ENCODE results near the gene GPRC6A. TPM values are rescaled to one million over a fixed set of nuclear protein-coding genes. Genes with fewer than 3 reads are reported as not detected.
"Not testable (repeated sequence)": the region's sequence is repeated elsewhere in the genome, so short reads cannot be mapped to it uniquely, and the experiment has no call there.

Gene GPRC6A
- total RNA-seq, 1 donor from 2014 or later = not detected

- H3K4me3 ChIP-seq (ENCODE audit: low read depth, low read length) = no peak overlapping the region
- no peak for DNase-seq (ENCODE audit: low read depth)
- TF ChIP-seq, protein P1, sequence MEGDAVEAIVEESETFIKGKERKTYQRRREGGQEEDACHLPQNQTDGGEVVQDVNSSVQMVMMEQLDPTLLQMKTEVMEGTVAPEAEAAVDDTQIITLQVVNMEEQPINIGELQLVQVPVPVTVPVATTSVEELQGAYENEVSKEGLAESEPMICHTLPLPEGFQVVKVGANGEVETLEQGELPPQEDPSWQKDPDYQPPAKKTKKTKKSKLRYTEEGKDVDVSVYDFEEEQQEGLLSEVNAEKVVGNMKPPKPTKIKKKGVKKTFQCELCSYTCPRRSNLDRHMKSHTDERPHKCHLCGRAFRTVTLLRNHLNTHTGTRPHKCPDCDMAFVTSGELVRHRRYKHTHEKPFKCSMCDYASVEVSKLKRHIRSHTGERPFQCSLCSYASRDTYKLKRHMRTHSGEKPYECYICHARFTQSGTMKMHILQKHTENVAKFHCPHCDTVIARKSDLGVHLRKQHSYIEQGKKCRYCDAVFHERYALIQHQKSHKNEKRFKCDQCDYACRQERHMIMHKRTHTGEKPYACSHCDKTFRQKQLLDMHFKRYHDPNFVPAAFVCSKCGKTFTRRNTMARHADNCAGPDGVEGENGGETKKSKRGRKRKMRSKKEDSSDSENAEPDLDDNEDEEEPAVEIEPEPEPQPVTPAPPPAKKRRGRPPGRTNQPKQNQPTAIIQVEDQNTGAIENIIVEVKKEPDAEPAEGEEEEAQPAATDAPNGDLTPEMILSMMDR (conservative IDR thresholded peaks at IDR 0.05; ENCODE audit: low read depth, low read length) = no peak
These were observed 37.5 kb upstream of the GPRC6A start for GRCh38 chr6:116866281-116866871.

DNA sequence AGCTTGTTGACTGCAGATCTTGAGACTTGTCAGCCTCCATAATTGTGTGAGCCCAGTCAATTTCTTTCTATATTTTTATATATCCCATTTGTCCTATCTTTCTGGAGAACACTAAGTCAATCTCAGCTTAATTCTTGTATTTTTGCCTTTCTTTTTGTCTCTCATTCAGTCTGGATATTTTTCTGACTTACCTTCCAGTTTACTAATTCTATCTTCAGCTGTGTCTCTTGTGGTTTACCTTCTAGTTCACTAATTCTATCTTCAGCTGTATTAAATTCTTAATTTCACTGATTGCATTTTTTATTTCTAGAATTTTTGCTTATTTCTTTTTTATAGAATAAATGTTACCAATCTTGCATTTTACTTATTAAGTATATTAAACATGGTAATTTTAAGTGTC, 30.4 kb upstream of the GPRC6A start:
- H3K4me3 ChIP-seq (ENCODE audit: low read depth, low read length) = no peak overlapping the region
- no peak for DNase-seq (ENCODE audit: low read depth)
- TF ChIP-seq, protein P1 (conservative IDR thresholded peaks at IDR 0.05; ENCODE audit: low read depth, low read length) = no peak

- TF ChIP-seq, protein P1 (conservative IDR thresholded peaks at IDR 0.05; ENCODE audit: low read depth, low read length) = no peak
- DNase-seq (ENCODE audit: low read depth) = no peak
- H3K4me3 ChIP-seq (ENCODE audit: low read depth, low read length) = no peak overlapping the region
These were observed 29.2 kb upstream of the GPRC6A start for GRCh38 chr6:116858060-116858459.

DNA sequence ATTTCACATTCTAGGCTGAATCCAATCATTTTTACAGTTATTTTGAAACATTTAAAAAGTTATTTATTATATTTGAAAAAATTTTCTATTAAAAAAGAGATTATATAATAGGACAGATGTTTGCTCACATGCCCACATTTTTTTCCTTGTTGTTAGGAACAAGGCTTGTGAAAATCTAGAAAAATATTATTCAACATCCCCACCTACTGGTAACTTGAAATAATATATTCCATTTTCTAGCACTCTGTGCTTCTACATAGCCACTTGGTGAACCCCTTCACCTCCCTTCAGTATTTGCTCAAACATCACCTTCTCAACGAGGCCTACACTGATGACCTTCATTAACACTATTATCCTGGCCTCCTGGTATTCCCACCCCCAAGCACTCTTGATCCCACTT, 18.3 kb upstream of the GPRC6A start:
- DNase-seq (ENCODE audit: low read depth) = no peak
- TF ChIP-seq, protein P1 (conservative IDR thresholded peaks at IDR 0.05; ENCODE audit: low read depth, low read length) = peak; percentile 41
- no peak overlapping the region for H3K4me3 ChIP-seq (ENCODE audit: low read depth, low read length)

GRCh38 chr6:116842459-116842858, 13.6 kb upstream of the GPRC6A start:
- TF ChIP-seq, protein P1 (conservative IDR thresholded peaks at IDR 0.05; ENCODE audit: low read depth, low read length) = no peak
- DNase-seq (ENCODE audit: low read depth) = no peak
- H3K4me3 ChIP-seq (ENCODE audit: low read depth, low read length) = no peak overlapping the region

GRCh38 chr6:116840091-116840490, 11.2 kb upstream of the GPRC6A start:
- H3K4me3 ChIP-seq (ENCODE audit: low read depth, low read length) = no peak overlapping the region
- TF ChIP-seq, protein P1 (conservative IDR thresholded peaks at IDR 0.05; ENCODE audit: low read depth, low read length) = no peak
- no peak for DNase-seq (ENCODE audit: low read depth)

DNA sequence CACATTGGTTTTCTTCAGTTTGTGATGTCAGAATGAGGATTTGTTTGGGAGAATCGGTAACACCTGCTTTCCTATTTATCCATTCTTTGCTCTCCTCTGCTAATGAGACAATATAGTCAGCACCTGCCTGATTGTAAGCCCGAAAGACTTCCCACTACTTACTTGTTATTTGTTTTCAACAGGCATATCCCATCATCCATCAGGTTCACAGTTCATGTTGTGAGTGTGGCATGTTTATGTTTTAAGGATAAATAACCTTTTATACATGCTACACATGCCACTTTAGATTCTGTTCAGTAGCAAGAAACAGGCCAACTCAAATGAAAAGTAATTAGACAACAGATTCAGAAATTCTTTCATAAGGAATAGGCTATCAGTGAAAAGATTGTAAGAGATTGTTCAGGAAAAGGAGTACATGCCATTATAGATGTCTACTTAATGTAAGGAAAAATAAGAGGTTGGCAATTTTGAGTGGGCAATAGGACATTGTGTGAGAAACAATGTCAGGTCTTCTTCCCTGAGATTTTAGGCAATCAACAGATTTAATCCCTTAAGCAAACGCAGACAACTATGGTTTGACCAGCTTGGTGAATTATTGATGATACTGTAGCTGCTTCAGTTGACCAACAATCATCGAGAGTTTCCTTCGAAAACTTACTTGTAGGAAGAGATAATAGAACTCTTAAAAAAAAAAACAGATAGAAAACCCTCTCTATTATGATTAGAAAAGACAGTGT, 7.9 kb upstream of the GPRC6A start:
- no peak overlapping the region for H3K4me3 ChIP-seq (ENCODE audit: low read depth, low read length)
- no peak for DNase-seq (ENCODE audit: low read depth)
- TF ChIP-seq, protein P1 (conservative IDR thresholded peaks at IDR 0.05; ENCODE audit: low read depth, low read length) = no peak

GRCh38 chr6:116834526-116834925, 5.6 kb upstream of the GPRC6A start:
- H3K4me3 ChIP-seq (ENCODE audit: low read depth, low read length); DNase-seq (ENCODE audit: low read depth): not testable (repeated sequence)
